Activated CD4-positive, alpha-beta T cell treated with anti-CD3 and anti-CD28 coated beads, Interleukin-2, amount 50 U/mL, for 1 hour (primary cell): ENCODE data around the gene PHF13.

Experiments used
- DNase-seq: peaks from one replicate; pipeline ENCODE4 v3.0.0-alpha.2; 2020

PHF13 gene

DNA sequence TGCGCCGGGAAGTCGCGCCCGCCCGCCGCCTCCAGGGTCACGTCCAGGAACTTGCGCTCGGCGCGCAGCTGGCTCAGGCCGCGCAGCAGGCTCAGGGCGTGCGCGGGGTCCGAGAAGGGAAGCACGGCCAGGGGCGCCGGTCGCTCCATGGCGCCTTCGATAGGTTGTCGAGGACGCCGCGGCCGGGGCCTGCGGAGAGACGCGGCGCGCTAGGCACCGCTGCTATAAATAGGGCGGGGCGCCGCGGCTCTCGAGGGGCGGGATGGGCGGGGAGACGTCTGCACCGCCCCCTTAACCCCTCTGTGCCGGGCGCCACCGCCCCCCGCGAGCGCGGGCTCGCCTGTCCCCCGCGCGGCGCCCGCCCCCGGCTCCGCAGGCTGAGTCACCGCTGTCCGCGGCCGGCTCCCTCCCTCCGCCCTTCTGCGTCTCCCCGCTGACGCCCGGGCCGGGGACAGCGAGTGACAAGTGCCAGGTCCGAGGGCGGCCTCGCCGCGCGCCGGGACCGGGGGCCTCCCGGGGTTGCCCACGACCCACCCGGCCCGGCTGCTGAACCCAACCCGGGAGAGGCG, 10.8 kb upstream of the PHF13 start, which contains the start of gene KLHL21:
Gene KLHL21 (minus strand): TSS at position 201 of the 569 bp plus-strand sequence. CDS start 52 bp downstream, at position 149.
- peak; percentile 81 for DNase-seq

DNA sequence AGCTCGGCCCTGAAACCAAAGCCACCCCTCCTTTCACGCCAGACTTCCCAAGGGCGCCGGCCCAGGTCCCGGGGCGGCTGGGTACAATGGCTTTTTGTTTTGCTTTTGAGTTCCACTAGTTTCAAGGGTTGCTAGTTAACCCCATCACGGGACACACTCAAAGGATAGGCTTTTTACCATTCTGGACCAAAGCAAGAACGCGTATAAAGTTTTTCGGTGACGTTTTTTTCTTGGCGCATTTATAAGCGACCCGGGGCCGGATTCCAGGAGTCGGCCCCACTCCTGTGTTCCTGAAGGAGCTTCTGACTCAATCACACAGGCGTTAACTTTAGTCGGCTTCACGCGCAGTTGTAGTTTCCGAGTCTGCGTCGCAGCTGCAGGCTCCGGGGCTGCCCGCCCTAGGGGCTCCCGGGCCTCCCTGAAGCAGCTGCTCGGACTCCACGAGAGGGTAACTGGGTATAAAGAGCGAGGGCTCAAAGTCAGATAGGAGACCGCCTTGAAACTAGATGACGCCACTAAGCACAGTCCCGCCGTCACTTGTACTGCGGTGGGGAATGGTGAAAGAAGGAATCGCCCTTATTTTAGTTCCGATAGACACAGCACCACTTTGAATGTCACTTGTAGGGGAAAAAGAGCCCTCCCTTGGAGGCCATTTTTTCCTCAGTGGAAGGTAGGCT, 10.2 kb upstream of the PHF13 start:
- DNase-seq, result peak; percentile 54

DNA sequence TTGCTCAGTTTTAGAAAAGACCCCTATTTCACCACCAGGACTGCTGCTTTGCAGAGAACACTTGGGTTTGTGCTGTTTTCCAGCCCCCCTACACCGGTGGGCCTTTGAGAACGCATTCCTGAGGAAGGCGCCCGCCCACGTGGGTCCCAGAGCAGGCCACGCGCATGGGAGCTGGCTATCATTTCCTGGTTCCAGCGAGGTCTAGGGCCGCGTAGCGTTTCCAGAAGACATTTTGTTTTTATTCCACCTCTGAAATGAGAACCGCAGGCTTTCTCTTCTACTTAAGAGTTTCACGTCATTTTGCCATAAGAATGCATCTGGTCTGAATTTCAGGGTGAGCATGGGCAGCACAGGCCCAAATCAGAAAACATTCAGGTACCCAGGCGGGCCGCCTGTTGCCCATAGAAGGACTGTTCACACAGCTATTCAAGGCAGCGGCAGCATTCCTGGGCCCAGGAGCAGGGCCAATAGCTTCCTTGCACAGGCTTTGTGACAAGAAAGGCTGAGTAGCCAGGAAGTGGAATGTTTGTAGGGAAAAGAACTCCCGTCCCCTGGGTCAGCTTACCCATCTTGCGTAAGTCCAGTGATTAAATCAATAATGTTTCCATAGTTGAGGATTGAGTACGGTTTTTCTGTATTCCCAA, 9.5 kb upstream of the PHF13 start:
- no peak for DNase-seq

DNA sequence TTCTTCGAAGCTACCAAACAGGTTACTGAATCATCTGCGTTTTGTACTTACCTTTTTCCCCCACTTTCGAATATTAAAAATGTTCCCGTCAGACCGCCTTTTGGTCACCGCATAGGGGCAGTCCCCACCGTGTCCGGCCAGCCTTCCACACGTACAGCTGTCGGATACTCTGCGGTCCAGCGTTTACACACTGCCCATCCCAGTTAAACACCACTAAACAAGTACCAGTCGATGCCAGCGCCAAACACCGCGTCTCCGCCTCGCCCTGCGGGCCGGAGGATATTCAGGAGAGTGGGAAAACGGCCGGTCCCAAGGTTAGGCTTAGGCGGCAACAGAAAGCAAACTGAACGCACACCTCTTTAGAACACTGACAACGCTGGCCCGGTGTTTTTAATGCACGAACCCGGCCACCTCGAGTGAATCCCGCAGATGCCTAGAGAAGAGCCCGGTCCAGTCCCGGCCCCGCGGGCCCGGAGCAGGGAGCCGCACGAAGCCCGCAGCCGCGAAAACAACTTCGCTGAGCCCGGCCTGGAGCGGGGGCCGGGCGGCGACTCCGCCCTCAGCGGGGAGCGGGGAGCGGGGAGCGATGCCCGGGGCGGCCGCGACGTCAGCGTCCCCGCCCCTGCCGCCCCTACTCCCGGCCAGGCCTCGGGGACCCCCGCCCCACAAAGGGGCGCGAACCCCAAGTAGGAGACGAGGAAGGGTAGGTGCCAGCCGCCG, 730 bp upstream of the PHF13 start:
- no peak for DNase-seq

DNA sequence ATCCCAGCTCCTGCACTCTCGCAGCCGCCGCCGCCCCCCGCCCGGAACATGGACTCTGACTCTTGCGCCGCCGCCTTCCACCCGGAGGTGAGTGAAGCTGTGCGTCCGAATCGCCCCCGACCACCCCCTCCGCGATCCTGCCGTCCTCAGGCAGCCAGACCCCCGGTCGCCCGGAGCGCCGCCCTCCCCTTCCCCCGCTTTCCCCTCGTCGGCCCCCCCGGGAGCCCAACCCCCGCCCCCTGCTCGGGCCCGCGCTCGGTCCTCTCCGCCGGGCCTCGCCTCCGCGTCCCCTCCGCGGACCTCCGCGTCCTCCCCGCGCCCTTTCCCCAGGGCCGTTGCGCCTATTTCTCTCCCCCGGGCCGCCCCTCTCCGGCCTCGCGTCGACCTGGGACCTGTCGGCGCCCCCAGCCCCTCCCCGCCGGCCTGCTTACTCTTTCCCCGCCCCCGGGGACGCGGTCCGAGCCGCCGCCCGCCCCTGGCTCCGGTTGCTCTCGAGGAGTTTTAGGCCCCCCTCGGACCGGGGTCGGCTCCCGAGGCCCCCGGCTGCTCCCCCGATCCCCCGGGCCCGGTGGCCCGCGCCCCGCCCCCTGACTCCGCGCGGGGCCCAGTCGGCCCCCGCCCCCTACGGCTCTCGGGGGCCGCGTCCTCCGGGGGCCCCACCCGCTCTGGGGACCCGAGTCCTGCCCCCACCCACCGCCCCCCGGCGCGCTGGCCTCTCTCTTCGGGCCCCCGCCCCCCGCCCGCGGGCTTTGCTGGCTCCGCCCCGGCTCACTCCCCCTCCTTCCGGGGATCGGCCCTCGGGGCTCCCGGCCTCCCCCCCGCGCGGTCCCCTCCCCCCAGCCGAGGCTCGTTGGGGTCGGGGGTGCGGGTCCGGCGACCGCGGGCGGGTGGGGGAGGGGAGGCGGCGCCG, 743 bp downstream of the PHF13 start:
- peak; percentile 41 for DNase-seq

DNA sequence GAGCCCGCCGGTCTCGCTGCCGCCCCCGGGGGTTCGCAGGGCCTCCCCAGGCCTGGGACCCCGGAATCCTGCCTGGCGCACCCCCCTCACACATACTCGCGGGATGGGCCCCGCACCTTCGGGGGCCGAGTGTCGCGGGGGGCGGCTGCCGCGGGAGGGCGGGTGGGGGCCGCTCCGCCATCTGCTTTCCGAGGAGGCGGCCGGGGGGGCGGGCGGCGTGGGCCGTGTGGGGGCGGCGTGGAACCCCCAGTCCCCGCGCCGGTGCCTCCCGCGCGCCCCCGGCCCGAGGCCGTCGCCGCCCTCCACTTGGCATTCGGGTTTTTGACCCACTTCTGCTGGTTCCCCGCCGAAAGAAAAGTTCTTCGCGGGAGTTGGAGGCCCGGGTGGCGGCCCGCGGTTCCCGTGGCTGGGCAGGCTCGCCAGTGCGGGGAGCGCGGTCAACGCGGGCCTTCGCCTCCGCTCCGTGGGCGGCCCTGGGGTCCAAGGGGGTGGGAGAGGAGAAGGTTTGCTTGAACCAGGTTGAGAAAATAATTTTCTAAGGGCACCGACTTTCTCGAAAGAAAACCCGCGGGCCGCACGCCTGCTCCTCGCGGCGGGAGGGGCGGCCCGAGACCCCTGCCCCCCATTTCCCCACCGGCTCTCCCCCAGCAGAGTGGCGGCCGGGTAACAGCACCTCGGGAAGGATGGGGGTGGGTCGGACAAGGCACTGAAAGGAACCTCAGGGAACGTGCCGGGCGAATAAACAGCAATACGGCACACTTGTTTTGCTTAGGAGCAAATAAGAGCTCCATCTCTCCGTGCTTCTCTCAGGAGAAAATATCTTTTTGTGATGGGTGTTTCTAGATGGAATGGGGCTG, 1.6 kb downstream of the PHF13 start:
- DNase-seq, result no peak

DNA sequence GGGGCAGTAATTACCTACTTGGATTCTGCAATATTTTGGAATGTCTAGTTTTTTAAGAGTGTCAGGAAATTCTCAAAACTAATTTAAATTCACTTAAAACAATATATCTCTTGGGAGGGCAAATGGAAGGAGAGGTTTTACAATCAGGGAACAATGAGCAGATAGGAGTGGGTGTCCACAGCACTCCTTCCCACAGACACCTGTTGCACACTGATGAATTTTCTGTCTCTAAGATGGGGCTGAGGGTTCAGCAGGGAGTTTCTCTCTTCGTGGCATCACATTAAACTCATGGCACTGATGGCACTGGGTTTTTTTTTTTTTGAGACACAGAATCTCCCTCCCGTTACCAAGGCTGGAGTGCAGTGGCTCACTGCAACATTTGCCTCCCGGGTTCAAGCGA, 5.5 kb downstream of the PHF13 start:
- no peak for DNase-seq

DNA sequence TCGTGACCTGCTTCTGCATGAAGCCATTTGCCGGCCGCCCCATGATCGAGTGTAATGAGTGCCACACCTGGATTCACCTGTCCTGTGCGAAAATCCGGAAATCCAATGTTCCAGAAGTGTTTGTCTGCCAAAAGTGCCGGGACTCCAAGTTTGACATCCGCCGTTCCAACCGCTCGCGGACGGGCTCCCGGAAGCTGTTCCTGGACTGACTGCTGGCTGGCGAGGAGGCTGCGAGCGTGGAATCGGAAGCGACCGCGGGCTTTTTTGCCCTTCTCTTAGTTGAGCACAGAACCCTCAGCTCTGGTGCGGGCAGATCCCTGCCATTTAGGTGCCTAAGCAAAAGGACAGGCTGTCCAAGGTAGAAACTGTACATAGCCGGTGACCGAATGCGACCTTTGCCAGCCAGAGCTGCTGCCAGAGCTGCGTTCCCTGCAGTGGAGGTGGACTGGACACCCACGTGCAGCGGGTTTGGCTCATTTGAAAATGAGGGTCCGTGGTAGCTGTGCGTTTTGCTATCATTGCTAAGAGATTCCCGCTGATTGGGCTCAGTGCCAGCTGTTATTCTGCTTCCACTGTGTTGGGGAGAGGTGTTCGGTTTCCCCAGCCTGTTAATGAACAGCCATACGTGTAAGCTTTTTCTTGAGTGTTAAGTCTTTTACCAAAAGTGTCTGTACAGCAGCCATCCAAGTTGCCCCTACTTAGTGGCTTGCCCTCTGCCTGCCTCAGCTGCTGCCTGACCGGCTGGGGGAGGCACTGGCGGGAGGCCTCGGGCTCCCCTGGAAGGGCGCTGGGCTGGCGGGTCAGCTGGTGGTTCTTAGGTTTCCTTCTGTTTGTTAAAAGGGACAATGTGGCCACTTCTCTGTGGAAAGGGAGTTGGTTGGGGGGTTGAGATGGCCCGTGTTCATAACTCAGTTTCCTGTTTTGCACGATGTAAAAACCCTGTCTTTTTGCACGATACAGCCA, 8.2 kb downstream of the PHF13 start:
- no peak for DNase-seq

DNA sequence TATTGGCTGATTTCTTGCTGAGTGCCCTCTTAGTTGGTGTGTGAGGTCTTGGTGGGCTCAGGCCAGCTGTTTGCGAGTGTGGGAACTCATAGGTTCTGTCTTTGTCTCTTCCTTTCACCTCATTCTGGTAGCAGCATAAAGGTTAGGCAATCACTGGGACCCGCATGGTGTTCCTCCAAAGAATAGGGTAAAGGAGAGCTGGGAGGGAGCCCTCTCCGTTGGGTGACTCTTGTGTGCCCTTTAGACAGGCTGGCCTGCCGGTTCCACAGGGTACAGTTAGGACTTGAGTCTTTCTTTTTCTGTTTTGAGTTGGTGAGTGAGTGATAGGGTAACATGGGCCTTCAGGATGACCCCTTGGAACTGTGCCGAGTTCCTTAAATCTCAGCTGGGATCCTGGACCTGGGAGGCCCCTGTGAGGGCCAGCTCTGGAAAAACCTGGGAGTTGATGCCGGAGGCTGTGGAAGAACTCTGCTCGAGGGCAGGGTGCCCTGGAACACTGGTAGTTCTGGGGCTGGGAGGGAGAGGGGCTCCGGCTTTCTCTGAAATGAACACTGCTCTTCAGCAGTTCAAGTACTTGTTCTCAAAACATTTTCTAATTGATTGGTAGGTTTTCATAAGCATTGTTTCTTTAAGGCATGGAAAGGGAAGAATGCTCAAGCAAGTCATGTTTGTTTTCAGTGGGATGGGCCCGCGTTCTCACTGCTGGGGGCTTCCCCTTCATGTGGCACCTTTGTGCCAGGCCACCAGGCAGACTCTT, 9.0 kb downstream of the PHF13 start:
- DNase-seq, result no peak

DNA sequence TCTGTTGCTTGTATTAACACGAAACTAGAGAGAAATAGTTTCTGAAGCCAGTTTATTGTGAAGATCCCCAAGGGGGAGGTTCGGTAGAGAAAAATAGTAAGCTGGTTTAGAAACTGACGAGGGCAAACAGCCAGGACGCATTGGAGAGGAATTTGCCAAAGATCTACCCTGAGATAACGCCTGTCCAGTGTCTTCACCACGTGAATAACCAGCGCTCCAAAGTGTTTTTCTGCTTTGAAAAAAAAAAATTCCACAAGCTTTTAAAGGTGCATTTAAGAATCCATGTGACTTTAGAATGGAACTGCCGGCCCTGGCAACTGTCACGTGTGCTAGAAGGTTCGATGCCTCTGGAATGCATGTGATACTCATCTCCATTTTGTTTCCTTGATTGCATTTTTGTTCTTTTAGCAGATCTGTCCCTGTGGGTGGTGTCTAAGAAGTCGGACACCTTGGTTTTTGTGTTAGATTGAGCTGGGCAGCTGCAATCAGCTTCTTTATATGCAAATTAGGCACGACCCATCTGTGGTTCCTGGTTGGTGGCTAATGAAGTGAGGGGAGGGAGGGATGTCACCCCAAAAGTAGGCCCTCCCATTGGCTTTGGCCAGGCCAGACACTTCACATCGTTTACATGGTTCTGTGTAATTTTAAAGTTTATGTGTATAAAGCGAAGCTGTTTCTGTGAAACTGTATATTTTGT, 9.9 kb downstream of the PHF13 start:
- DNase-seq, result no peak

DNA sequence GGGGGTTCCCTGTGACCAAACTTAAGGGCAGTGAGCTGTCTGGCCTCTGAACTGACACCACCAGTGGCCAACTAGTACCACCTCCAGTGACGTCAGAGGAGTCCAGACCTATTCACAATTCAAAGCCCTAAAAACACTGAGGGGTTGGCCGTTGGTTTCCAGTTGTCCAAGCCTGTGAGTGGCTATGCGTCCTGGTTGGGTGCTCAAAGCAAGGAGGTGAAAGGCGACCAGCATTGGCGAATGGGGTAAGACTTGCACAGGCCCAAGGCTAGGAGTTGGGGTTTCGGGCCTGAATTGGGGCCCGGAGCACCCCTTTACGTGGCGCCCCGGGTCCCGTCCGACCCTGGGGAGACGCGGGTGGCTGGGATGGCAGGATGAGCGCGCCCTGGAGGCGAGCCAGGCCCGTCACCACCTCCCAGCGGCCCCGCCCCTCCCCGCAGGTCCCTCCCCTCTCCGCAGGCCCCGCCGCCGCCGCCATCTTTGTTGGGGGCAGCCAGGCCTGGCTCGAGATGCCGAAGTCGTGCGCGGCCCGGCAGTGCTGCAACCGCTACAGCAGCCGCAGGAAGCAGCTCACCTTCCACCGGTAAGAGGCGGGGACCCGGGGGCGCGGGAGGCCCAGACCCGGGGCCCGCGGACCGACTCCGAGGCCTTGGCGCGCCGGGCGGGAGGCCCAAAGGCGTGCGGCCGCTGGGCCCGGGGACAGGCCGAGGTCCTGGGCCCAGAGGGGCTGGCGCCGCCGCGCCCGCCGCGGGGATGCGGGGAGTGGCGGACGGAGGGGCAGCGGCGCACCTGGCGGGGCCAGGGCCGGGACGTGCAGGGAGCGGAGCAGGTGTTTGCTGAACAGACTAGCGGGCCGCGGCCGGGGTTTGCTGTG, 11.4 kb downstream of the PHF13 start, which contains the start of gene THAP3:
Gene THAP3 (plus strand): TSS at position 159 of the 874 bp plus-strand sequence. CDS start 351 bp downstream, at position 510.
- DNase-seq, result peak; percentile 93

DNA sequence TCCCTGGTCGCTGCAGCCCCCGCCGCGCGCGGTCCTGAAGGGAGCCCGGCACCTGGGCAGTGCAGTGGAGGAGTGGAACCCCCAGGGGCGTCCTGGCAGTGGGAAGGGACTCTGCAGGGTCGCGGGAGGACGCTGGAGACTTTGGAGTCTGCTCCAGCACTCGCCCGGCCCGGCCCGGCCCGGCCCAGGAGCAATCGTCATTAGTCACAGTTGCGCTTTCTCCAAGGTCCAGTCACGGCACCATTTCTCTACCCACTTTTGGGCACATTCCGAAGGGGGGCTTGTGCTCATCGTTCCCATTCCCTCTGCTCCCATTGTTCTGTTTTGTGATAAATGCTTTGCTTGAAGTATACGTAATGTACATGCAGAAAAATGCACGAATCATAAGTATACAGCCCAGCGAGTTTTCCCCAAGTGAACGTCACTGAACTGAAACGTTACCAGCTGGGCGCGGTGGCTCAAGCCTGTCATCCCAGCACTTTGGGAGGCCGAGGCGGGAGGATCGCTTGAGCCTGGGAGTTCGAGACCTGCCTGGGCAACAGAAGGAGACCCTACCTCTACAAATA, 12.1 kb downstream of the PHF13 start:
- no peak for DNase-seq

DNA sequence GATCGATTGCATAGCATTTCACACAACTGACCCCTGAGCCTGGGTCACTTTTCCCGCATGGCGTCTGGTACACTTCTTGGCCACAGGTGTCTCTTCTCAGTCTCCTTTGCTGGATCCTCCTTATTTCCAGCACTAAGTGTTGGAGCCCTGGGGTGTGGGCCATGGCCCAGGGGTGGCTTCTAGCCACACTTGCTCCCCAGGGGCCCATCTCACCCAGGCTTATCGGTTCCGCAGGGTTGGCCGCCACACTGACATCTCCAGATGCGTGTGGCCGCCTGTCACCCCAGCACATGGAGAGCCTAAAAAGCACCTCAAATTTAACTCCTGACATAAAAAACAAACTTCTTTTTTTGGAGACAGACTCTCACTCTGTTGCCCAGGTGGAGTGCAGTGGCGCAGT, 13.5 kb downstream of the PHF13 start:
- DNase-seq, result no peak

DNA sequence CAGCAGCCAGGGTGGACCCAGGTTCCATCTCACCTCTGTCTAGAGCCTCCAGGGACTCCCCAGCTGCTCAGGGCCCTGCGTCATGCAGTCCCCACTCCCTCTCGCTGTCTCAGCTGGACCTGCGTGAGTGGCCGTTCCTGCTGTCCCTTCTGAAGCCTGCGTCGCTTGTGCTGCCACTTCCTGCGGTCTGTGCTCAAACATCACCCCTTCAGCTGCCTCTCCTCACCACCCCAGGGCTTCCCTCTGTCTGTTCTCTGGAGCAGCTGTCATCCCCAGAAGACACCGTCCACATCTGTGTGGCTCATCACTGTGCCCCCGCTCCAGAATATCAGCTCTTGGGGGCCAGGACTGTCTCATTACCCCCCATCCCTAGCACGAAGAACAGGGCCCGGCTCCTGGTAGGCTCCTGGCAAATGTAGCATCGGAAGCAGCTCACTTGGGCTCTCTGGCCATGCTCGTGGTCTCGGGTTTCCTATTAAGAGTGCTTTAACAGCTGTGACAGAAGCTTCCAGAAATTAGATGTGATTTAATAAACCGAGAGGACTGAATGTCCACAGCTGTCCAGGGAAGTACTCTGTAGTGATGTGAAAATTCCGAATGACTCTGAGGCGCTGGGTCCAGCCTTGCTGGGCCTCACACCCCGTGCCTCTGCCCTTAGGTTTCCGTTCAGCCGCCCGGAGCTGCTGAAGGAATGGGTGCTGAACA, 14.5 kb downstream of the PHF13 start:
- no peak for DNase-seq

DNA sequence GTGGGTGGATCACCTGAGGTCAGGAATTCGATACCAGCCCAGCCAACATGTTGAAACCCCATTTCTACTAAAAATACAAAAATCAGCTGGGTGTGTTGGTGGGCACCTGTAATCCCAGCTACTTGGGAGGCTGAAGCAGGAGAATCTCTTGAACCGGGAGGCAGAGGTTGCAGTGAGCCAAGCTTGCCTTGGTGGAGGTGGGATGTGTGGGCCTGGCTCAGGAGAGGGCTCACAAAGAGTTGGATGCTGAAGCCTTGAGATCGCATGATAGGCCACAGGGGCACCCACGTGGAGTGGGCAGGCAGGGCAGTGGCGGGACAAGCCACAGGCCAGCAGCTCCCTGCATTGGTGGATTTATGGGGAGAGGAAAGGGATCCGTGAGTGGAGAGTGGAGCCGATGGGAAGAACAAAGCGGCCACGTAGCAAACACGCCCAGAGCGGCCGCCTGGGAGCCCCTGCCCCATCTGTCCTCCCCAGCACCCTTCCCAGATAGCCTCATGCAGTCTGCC, 15.5 kb downstream of the PHF13 start:
- no peak for DNase-seq

DNA sequence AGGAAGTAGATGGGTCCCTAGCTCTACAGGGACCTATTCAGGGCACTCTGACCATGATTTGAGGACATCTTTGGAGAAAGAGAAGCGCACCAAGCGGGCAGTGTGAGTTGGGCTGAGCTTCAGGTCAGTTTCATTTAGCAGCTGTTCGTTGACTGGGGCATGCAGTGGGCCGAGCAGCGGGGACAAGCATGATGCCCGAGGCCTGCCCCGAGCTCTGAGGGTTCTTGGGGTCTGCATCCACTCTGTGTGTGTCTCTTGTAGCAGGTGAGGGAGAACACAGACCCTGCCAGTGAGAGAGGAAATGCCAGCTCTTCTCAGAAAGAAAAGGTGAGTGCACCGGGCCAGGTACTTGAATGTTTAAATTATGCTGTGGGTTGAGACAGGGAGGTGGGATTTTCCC, 16.5 kb downstream of the PHF13 start:
- DNase-seq, result no peak

DNA sequence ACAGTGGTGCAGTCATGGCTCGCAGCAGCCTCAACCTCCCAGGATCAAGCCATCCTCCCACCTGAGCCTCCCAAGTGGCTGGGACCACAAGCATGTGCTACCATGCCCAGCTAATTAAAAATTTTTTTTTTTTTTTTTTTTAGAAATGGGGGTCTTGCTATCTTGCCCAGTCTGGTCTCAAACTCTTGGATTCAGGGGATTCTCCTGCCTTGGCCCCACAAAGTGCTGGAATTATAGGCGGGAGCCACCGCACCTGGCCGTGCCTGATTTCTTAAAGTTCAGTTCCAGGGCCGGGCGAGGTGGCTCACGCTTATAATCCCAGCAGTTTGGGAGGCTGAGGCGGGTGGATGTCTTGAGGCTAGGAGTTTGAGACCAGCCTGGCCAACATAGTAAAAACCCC, 17.5 kb downstream of the PHF13 start:
- no peak for DNase-seq
